ENCODE measurements around the gene PRKCA.

The PRKCA gene

GRCh38 chr17:66833201-66833600 lies 530.8 kb downstream of the PRKCA start:
- no peak for DNase-seq

GRCh38 chr17:66834426-66834918 lies 532.1 kb downstream of the PRKCA start:
- no peak for DNase-seq

GRCh38 chr17:66834919-66835454 lies 532.6 kb downstream of the PRKCA start, which contains the start of gene CACNG5:
CACNG5 (plus strand) TSS chr17:66835117; CDS start chr17:66877333, 42,216 bp downstream.
- no peak for DNase-seq

- no peak for DNase-seq
These were observed 533.1 kb downstream of the PRKCA start for GRCh38 chr17:66835476-66835875.

- no peak for DNase-seq
These were observed 533.9 kb downstream of the PRKCA start for GRCh38 chr17:66836063-66837005.

GRCh38 chr17:66837226-66837625 lies 534.8 kb downstream of the PRKCA start:
- DNase-seq, result no peak

GRCh38 chr17:66837885-66838665 lies 535.7 kb downstream of the PRKCA start:
- DNase-seq, result no peak

- DNase-seq, result no peak
These were observed 537.2 kb downstream of the PRKCA start for GRCh38 chr17:66839616-66840015.

- no peak for DNase-seq
These were observed 537.6 kb downstream of the PRKCA start for GRCh38 chr17:66840061-66840460.

- DNase-seq, result no peak
These were observed 538.9 kb downstream of the PRKCA start for GRCh38 chr17:66841328-66841727.

- no peak for DNase-seq
These were observed 539.3 kb downstream of the PRKCA start for GRCh38 chr17:66841744-66842143.

- DNase-seq, result no peak
These were observed 540.1 kb downstream of the PRKCA start for GRCh38 chr17:66842505-66842904.

- no peak for DNase-seq
These were observed 540.5 kb downstream of the PRKCA start for GRCh38 chr17:66842959-66843358.

GRCh38 chr17:66843627-66844026 lies 541.2 kb downstream of the PRKCA start:
- DNase-seq, result no peak

GRCh38 chr17:66847704-66848103 lies 545.3 kb downstream of the PRKCA start:
- no peak for DNase-seq

GRCh38 chr17:66848496-66848895 lies 546.1 kb downstream of the PRKCA start:
- DNase-seq, result no peak

GRCh38 chr17:66849032-66849655 lies 546.7 kb downstream of the PRKCA start:
- no peak for DNase-seq

- DNase-seq, result no peak
These were observed 547.6 kb downstream of the PRKCA start for GRCh38 chr17:66849851-66850580.

GRCh38 chr17:66850692-66851091 lies 548.3 kb downstream of the PRKCA start:
- no peak for DNase-seq

GRCh38 chr17:66855204-66855603 lies 552.8 kb downstream of the PRKCA start:
- no peak for DNase-seq

GRCh38 chr17:66858226-66859083 lies 556.0 kb downstream of the PRKCA start:
- DNase-seq, result no peak

All from NCI-H526 treated with DMSO at 0.1 percent for 48 hours (cell line).